HL-60 (cell line): ENCODE results near the gene C18orf32.

ENCODE experiments used
- CTCF ChIP-seq: IDR thresholded peaks from one replicate; pipeline ENCODE4 v1.5.1; 2011; ENCODE audit warnings: low read length, control low read depth, inconsistent platforms; ENCODE audit not compliant: insufficient read depth
- POLR2AphosphoS5 ChIP-seq: IDR thresholded peaks from 2 replicates; pipeline ENCODE4 v1.6.1; 2012; ENCODE audit warnings: low read depth
- REST ChIP-seq: IDR thresholded peaks from 2 replicates; pipeline ENCODE4 v1.6.1; 2012; ENCODE audit warnings: low read depth; ENCODE audit not compliant: insufficient replicate concordance

GRCh38 chr18:49456794-49457193 lies 30.2 kb downstream of the C18orf32 start:
- TF ChIP-seq REST (no peak), POLR2AphosphoS5 (no peak), CTCF (no peak)
